Naive B cell (primary cell): ENCODE results near the gene HPS5. TPM values are rescaled to one million over a fixed set of nuclear protein-coding genes. Genes with fewer than 3 reads are reported as not detected.
"Not testable (repeated sequence)": the region's sequence is repeated elsewhere in the genome, so short reads cannot be mapped to it uniquely, and the experiment has no call there.

ENCODE experiments used
- ATAC-seq, 2 donors: fragments of 150-1000 bp; cut with Tn5 transposase; 2 replicates each; pipeline ENCODE4 v1.10.0; 2021; ENCODE audit warnings: low read depth in 2 of 2, mild to moderate bottlenecking in 2 of 2, moderate library complexity in 2 of 2
- DNase-seq: peaks from one replicate; pipeline ENCODE4 v3.0.0; 2022
- H3K27ac Mint-ChIP-seq, 6 donors: one replicate each; pipeline ENCODE4 v1.8.0; 2020 to 2022; ENCODE audit warnings: mild to moderate bottlenecking in 6 of 6, mixed read lengths in 6 of 6, moderate library complexity in 5 of 6, inconsistent platforms in 2 of 6
- H3K27me3 Mint-ChIP-seq, 3 donors: one replicate each; pipeline ENCODE4 v1.8.0; 2021 to 2022; ENCODE audit warnings: mixed read lengths in 3 of 3, mild to moderate bottlenecking in 1 of 3
- H3K36me3 Mint-ChIP-seq, 2 donors: one replicate each; pipeline ENCODE4 v1.8.0; 2020 to 2022; ENCODE audit warnings: mixed read lengths in 2 of 2, inconsistent platforms in 1 of 2, mild to moderate bottlenecking in 1 of 2
- H3K4me1 Mint-ChIP-seq, 3 donors: one replicate each; pipeline ENCODE4 v1.8.0; 2020 to 2022; ENCODE audit warnings: mixed read lengths in 3 of 3, inconsistent platforms in 1 of 3, mild to moderate bottlenecking in 1 of 3, moderate library complexity in 1 of 3
- H3K4me3 Mint-ChIP-seq, 8 donors: one replicate each; pipeline ENCODE4 v1.8.0; 2020 to 2022; ENCODE audit warnings: mild to moderate bottlenecking in 8 of 8, mixed read lengths in 8 of 8, moderate library complexity in 8 of 8, inconsistent platforms in 2 of 8
- H3K9me3 Mint-ChIP-seq, 7 donors: one replicate each; pipeline ENCODE4 v1.8.0; 2020 to 2022; ENCODE audit warnings: mixed read lengths in 7 of 7, mild to moderate bottlenecking in 5 of 7, inconsistent platforms in 2 of 7, moderate library complexity in 1 of 7
- polyA plus RNA-seq, 6 donors: library from polyadenylated mRNA; unstranded; fragments of 300-500 nt; fragmentation: Illumina TruSeq; gene quantifications; one replicate each; pipeline ENCODE4 v1.2.3, GENCODE V29; 2021; ENCODE audit warnings: low read depth in 6 of 6

The HPS5 gene
- polyA plus RNA-seq, 6 donors from 2014 or later, result 15.3 to 40.2 (median 29.5) TPM

GRCh38 chr11:18282626-18283025, 39.3 kb downstream of the HPS5 start:
- H3K9me3 Mint-ChIP-seq, result no peaks in the 10 kb centered on the region
- peak overlapping the region; percentile 26 to 93 (median 80) for H3K27ac Mint-ChIP-seq
- H3K27me3 Mint-ChIP-seq, result no peaks in the 10 kb centered on the region
- ATAC-seq (peak; percentile 78 to 79), DNase-seq (peak; percentile 40)
- peaks cover 31 to 42% of the 10 kb centered on the region in 2 donors for H3K36me3 Mint-ChIP-seq
- peak overlapping the region in 6 of 8 donors; percentile 22 to 75 (median 44) for H3K4me3 Mint-ChIP-seq
- peaks cover 32 to 43% (median 36%) of the 10 kb centered on the region in 3 donors for H3K4me1 Mint-ChIP-seq

- ATAC-seq (peak; percentile 81 to 83), DNase-seq (peak; percentile 46)
- Mint-ChIP-seq H3K4me1 (peaks cover 37 to 43% (median 39%) of the 10 kb centered on the region in 3 donors), H3K27ac (peak overlapping the region; percentile 48 to 95 (median 88)), H3K9me3 (no peaks in the 10 kb centered on the region), H3K4me3 (peak overlapping the region; percentile 12 to 88 (median 76)), H3K27me3 (no peaks in the 10 kb centered on the region), H3K36me3 (peaks cover 23 to 34% of the 10 kb centered on the region in 2 donors)
Observed at GRCh38 chr11:18280438-18281045, 41.4 kb downstream of the HPS5 start.

GRCh38 chr11:18277565-18278271, 44.2 kb downstream of the HPS5 start:
- Mint-ChIP-seq H3K4me1 (peaks cover 33 to 34% (median 33%) of the 10 kb centered on the region in 3 donors), H3K36me3 (peaks cover 10 to 23% of the 10 kb centered on the region in 2 donors)
- DNase-seq, result no peak

GRCh38 chr11:18271206-18271605, 50.7 kb downstream of the HPS5 start:
- Mint-ChIP-seq H3K27ac (peak overlapping the region in 2 of 6 donors; percentile 4 to 79), H3K36me3 (peaks cover 5 to 7% of the 10 kb centered on the region in 2 donors), H3K27me3 (no peaks in the 10 kb centered on the region), H3K9me3 (no peaks in the 10 kb centered on the region), H3K4me3 (no peak overlapping the region), H3K4me1 (peaks cover 4 to 8% (median 5%) of the 10 kb centered on the region in 3 donors)
- no peak for ATAC-seq
- no peak for DNase-seq

More at GRCh38 chr11:18277565-18278271, 44.2 kb downstream of the HPS5 start:
- ATAC-seq, result no peak
- Mint-ChIP-seq H3K9me3 (no peaks in the 10 kb centered on the region), H3K27ac (peak overlapping the region in 5 of 6 donors; percentile 21 to 78 (median 47)), H3K27me3 (no peaks in the 10 kb centered on the region), H3K4me3 (no peak overlapping the region)

GRCh38 chr11:18270102-18270501, 51.8 kb downstream of the HPS5 start:
- peaks cover 4 to 8% (median 5%) of the 10 kb centered on the region in 3 donors for H3K4me1 Mint-ChIP-seq
- no peak for ATAC-seq
- no peak overlapping the region for H3K27ac Mint-ChIP-seq
- H3K36me3 Mint-ChIP-seq, result peaks cover under 1 to 7% of the 10 kb centered on the region in 2 donors
- no peaks in the 10 kb centered on the region for H3K9me3 Mint-ChIP-seq
- DNase-seq, result no peak
- H3K27me3 Mint-ChIP-seq, result no peaks in the 10 kb centered on the region
- H3K4me3 Mint-ChIP-seq, result no peak overlapping the region

GRCh38 chr11:18269252-18269651, 52.7 kb downstream of the HPS5 start:
- Mint-ChIP-seq H3K4me1 (peaks cover 8 to 11% (median 8%) of the 10 kb centered on the region in 3 donors), H3K27ac (peak overlapping the region in 1 of 6 donors; percentile 56)
- H3K27me3 Mint-ChIP-seq, H3K9me3 Mint-ChIP-seq, ATAC-seq, DNase-seq, H3K4me3 Mint-ChIP-seq, H3K36me3 Mint-ChIP-seq: not testable (repeated sequence)

- peak overlapping the region in 2 of 6 donors; percentile 33 to 80 for H3K27ac Mint-ChIP-seq
- not testable (repeated sequence) for H3K9me3 Mint-ChIP-seq, H3K27me3 Mint-ChIP-seq, DNase-seq, H3K36me3 Mint-ChIP-seq
- H3K4me1 Mint-ChIP-seq, result peaks cover 8 to 11% (median 8%) of the 10 kb centered on the region in 3 donors
- ATAC-seq, result peak; percentile 25 to 48
- peak overlapping the region in 3 of 8 donors; percentile 19 to 72 (median 45) for H3K4me3 Mint-ChIP-seq
Observed at GRCh38 chr11:18267335-18268133, 54.4 kb downstream of the HPS5 start.

GRCh38 chr11:18265949-18266348, 56.0 kb downstream of the HPS5 start, which contains the start of gene SAA1:
SAA1 (plus strand) TSS chr11:18266264; CDS start chr11:18266888, 624 bp downstream.
- H3K27ac Mint-ChIP-seq, result peak within 1 kb of the TSS in 3 of 6 donors; percentile 42 to 63 (median 49)
- no peaks in the 10 kb centered on the region for H3K36me3 Mint-ChIP-seq
- H3K9me3 Mint-ChIP-seq, result peaks cover 0 to 4% (median 0%) of the 10 kb centered on the region in 7 donors
- DNase-seq (no peak), ATAC-seq (no peak)
- peak within 1 kb of the TSS in 1 of 8 donors; percentile 16 for H3K4me3 Mint-ChIP-seq
- peaks cover 0 to 7% (median 4%) of the 10 kb centered on the region in 3 donors for H3K27me3 Mint-ChIP-seq
- H3K4me1 Mint-ChIP-seq, result peaks cover 7 to 8% (median 7%) of the 10 kb centered on the region in 3 donors

- Mint-ChIP-seq H3K4me3 (no peak overlapping the region), H3K27me3 (peaks cover 0 to 7% (median 4%) of the 10 kb centered on the region in 3 donors), H3K27ac (peak overlapping the region in 4 of 6 donors; percentile 60 to 92 (median 77)), H3K36me3 (no peaks in the 10 kb centered on the region), H3K9me3 (peaks cover 0 to 4% (median 0%) of the 10 kb centered on the region in 7 donors), H3K4me1 (peaks cover 4 to 8% (median 7%) of the 10 kb centered on the region in 3 donors)
- DNase-seq, result no peak
- ATAC-seq, result no peak
Observed at GRCh38 chr11:18264677-18265555, 57.0 kb downstream of the HPS5 start.

- H3K4me3 Mint-ChIP-seq, result no peak overlapping the region
Observed at GRCh38 chr11:18264035-18264434, 57.9 kb downstream of the HPS5 start.

GRCh38 chr11:18262681-18263350, 59.1 kb downstream of the HPS5 start:
- not testable (repeated sequence) for H3K27me3 Mint-ChIP-seq, DNase-seq, H3K36me3 Mint-ChIP-seq, H3K9me3 Mint-ChIP-seq, ATAC-seq, H3K27ac Mint-ChIP-seq, H3K4me1 Mint-ChIP-seq, H3K4me3 Mint-ChIP-seq

More at GRCh38 chr11:18264035-18264434, 57.9 kb downstream of the HPS5 start:
- no peak for ATAC-seq
- no peaks in the 10 kb centered on the region for H3K36me3 Mint-ChIP-seq
- no peak for DNase-seq
- H3K27ac Mint-ChIP-seq, result peak overlapping the region in 1 of 6 donors; percentile 60
- H3K9me3 Mint-ChIP-seq, result peaks cover 0 to 4% (median 0%) of the 10 kb centered on the region in 7 donors
- H3K27me3 Mint-ChIP-seq, result peaks cover 0 to 7% (median 4%) of the 10 kb centered on the region in 3 donors
- H3K4me1 Mint-ChIP-seq, result peaks cover 4 to 8% (median 7%) of the 10 kb centered on the region in 3 donors

- H3K9me3 Mint-ChIP-seq, result peaks cover 0 to 4% (median 0%) of the 10 kb centered on the region in 7 donors
- ATAC-seq, result no peak
- no peak for DNase-seq
- no peaks in the 10 kb centered on the region for H3K36me3 Mint-ChIP-seq
- H3K27ac Mint-ChIP-seq, result no peak overlapping the region
- peaks cover 0 to 7% (median 4%) of the 10 kb centered on the region in 3 donors for H3K4me1 Mint-ChIP-seq
- H3K27me3 Mint-ChIP-seq, result peaks cover 0 to 7% (median 4%) of the 10 kb centered on the region in 3 donors
- H3K4me3 Mint-ChIP-seq, result no peak overlapping the region
Observed at GRCh38 chr11:18261721-18262120, 60.2 kb downstream of the HPS5 start.
